Measurements from ENCODE around the gene NTSR2.
A peak's percentile ranks its signal among the peaks of the same experiment; 100 is the strongest.

Gene NTSR2

GRCh38 chr2:11669454-11670291 is at the start of gene NTSR2:
NTSR2 (minus strand) TSS chr2:11670195; CDS start chr2:11670129, 66 bp downstream.
- peak; percentile 66 for DNase-seq (ENCODE audit: low spot score)

GRCh38 chr2:11719230-11719977 is 49.4 kb upstream of the NTSR2 start:
- no peak for DNase-seq (ENCODE audit: low spot score)

- DNase-seq (ENCODE audit: low spot score), result no peak
These were observed 48.6 kb upstream of the NTSR2 start for GRCh38 chr2:11718606-11719005.

GRCh38 chr2:11717623-11718022 is 47.6 kb upstream of the NTSR2 start:
- no peak for DNase-seq (ENCODE audit: low spot score)

GRCh38 chr2:11716689-11717321 is 46.8 kb upstream of the NTSR2 start:
- no peak for DNase-seq (ENCODE audit: low spot score)

GRCh38 chr2:11715987-11716652 is 46.1 kb upstream of the NTSR2 start:
- no peak for DNase-seq (ENCODE audit: low spot score)

GRCh38 chr2:11713815-11714214 is 43.8 kb upstream of the NTSR2 start:
- DNase-seq (ENCODE audit: low spot score), result no peak

- DNase-seq (ENCODE audit: low spot score), result no peak
These were observed 42.9 kb upstream of the NTSR2 start for GRCh38 chr2:11712866-11713265.

GRCh38 chr2:11711751-11712150 is 41.8 kb upstream of the NTSR2 start:
- DNase-seq (ENCODE audit: low spot score), result no peak

- no peak for DNase-seq (ENCODE audit: low spot score)
These were observed 41.3 kb upstream of the NTSR2 start for GRCh38 chr2:11711354-11711716.

GRCh38 chr2:11710632-11711353 is 40.8 kb upstream of the NTSR2 start:
- DNase-seq (ENCODE audit: low spot score), result peak; percentile 45

- DNase-seq (ENCODE audit: low spot score), result no peak
These were observed 40.2 kb upstream of the NTSR2 start for GRCh38 chr2:11710210-11710609.

- no peak for DNase-seq (ENCODE audit: low spot score)
These were observed 39.3 kb upstream of the NTSR2 start for GRCh38 chr2:11709293-11709692.

- no peak for DNase-seq (ENCODE audit: low spot score)
These were observed 38.1 kb upstream of the NTSR2 start for GRCh38 chr2:11708106-11708505.

- DNase-seq (ENCODE audit: low spot score), result no peak
These were observed 35.7 kb upstream of the NTSR2 start for GRCh38 chr2:11705711-11706110.

GRCh38 chr2:11705063-11705462 is 35.1 kb upstream of the NTSR2 start:
- no peak for DNase-seq (ENCODE audit: low spot score)

GRCh38 chr2:11703700-11704099 is 33.7 kb upstream of the NTSR2 start:
- DNase-seq (ENCODE audit: low spot score), result no peak

GRCh38 chr2:11702946-11703345 is 33.0 kb upstream of the NTSR2 start:
- DNase-seq (ENCODE audit: low spot score), result no peak

GRCh38 chr2:11701751-11702301 is 31.8 kb upstream of the NTSR2 start:
- no peak for DNase-seq (ENCODE audit: low spot score)

- DNase-seq (ENCODE audit: low spot score), result no peak
These were observed 31.2 kb upstream of the NTSR2 start for GRCh38 chr2:11701206-11701605.

Measured in Ammon's horn (tissue), 1 donor.